Glutamatergic neuron (in vitro differentiated cells): ENCODE data around the gene PRDM10. TPM values are rescaled to one million over a fixed set of nuclear protein-coding genes. Genes with fewer than 3 reads are reported as not detected.

ENCODE experiments used
- DNase-seq: peaks from one replicate; pipeline ENCODE4 v3.0.0; 2022
- H3K27ac Mint-ChIP-seq: one replicate; pipeline ENCODE4 v1.8.0; 2020; ENCODE audit warnings: mild to moderate bottlenecking, mixed read lengths, inconsistent platforms; ENCODE audit not compliant: unreplicated experiment
- H3K27me3 Mint-ChIP-seq: one replicate; pipeline ENCODE4 v1.8.0; 2020; ENCODE audit warnings: mild to moderate bottlenecking, moderate library complexity, mixed read lengths, inconsistent platforms; ENCODE audit not compliant: unreplicated experiment
- H3K36me3 Mint-ChIP-seq: one replicate; pipeline ENCODE4 v1.8.0; 2020; ENCODE audit warnings: mild to moderate bottlenecking, mixed read lengths, inconsistent platforms; ENCODE audit not compliant: unreplicated experiment
- H3K4me1 Mint-ChIP-seq: one replicate; pipeline ENCODE4 v1.8.0; 2020; ENCODE audit warnings: mild to moderate bottlenecking, low read depth, mixed read lengths, inconsistent platforms; ENCODE audit not compliant: unreplicated experiment
- H3K4me3 Mint-ChIP-seq: one replicate; pipeline ENCODE4 v1.8.0; 2020; ENCODE audit warnings: mild to moderate bottlenecking, mixed read lengths, inconsistent platforms; ENCODE audit not compliant: unreplicated experiment
- H3K9me3 Mint-ChIP-seq: one replicate; pipeline ENCODE4 v1.8.0; 2020; ENCODE audit warnings: mild to moderate bottlenecking, moderate library complexity, mixed read lengths, inconsistent platforms; ENCODE audit not compliant: unreplicated experiment
- total RNA-seq: library from RNA; stranded (reverse); fragmentation: NEBNext Ultra II Directional; extraction: Animal tissue kit (Norgen Biotek cat#: 25700); gene quantifications from one replicate; pipeline ENCODE4 v1.2.1, GENCODE V29; 2021; ENCODE audit not compliant: unreplicated experiment
- TF ChIP-seq, protein P1 (sequence below): fragments of 200-600 bp; sonication (generic); IDR thresholded peaks from one replicate; pipeline ENCODE4 v1.5.0; 2021; ENCODE audit not compliant: partially characterized antibody, unreplicated experiment

Gene PRDM10
- total RNA-seq, 1 donor from 2014 or later, result 19.8 TPM

- Mint-ChIP-seq H3K27me3 (peaks cover 7% of the 10 kb centered on the region), H3K4me3 (no peak overlapping the region), H3K27ac (no peak overlapping the region), H3K9me3 (peaks cover 6% of the 10 kb centered on the region), H3K36me3 (peaks cover 4% of the 10 kb centered on the region), H3K4me1 (no peaks in the 10 kb centered on the region)
- TF ChIP-seq, protein P1, sequence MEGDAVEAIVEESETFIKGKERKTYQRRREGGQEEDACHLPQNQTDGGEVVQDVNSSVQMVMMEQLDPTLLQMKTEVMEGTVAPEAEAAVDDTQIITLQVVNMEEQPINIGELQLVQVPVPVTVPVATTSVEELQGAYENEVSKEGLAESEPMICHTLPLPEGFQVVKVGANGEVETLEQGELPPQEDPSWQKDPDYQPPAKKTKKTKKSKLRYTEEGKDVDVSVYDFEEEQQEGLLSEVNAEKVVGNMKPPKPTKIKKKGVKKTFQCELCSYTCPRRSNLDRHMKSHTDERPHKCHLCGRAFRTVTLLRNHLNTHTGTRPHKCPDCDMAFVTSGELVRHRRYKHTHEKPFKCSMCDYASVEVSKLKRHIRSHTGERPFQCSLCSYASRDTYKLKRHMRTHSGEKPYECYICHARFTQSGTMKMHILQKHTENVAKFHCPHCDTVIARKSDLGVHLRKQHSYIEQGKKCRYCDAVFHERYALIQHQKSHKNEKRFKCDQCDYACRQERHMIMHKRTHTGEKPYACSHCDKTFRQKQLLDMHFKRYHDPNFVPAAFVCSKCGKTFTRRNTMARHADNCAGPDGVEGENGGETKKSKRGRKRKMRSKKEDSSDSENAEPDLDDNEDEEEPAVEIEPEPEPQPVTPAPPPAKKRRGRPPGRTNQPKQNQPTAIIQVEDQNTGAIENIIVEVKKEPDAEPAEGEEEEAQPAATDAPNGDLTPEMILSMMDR, result no peak
- DNase-seq, result no peak
These were observed 5.7 kb upstream of the PRDM10 start for GRCh38 chr11:130008326-130008725.

DNA sequence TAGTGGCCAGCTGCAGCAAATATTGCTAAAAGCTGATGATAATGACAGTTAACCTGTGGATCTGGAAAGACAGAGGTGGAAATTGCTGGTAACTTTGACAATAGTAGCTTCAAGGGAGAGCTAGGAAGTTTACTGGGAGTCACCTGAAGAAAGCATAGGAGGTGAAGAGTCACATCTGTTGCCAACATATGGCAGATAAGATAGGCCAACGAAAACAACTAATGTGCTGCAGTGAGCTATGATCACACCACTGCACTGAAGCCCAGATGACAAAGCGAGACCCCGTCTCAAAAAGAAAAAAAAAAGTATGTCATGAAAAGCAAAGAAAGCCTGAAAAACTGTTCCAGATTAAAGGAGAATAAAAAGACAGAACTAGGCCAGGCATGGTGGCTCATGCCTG is 4.3 kb upstream of the PRDM10 start:
- TF ChIP-seq, protein P1, result no peak
- Mint-ChIP-seq H3K4me1 (no peaks in the 10 kb centered on the region), H3K27ac (no peak overlapping the region), H3K36me3 (peaks cover 4% of the 10 kb centered on the region), H3K9me3 (peaks cover 10% of the 10 kb centered on the region), H3K27me3 (peaks cover 11% of the 10 kb centered on the region), H3K4me3 (no peak overlapping the region)
- no peak for DNase-seq

DNA sequence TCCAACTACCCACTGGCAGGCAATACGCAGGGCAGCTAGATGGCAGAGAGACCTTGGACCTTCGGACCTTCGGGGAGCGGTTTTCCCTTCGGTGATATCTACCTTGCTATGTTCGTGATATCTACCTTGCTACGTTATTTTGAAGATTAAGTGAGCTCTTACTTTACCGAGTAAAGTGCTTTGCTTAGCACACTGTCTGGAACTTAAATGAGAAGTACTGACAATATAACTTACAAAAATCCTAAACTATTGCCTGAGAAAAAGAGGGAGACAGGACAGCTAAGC is 1.0 kb upstream of the PRDM10 start:
- peaks cover 18% of the 10 kb centered on the region for H3K9me3 Mint-ChIP-seq
- peak overlapping the region; percentile 96 for H3K4me3 Mint-ChIP-seq
- peaks cover 13% of the 10 kb centered on the region for H3K27me3 Mint-ChIP-seq
- peak; percentile 38 for DNase-seq
- TF ChIP-seq, protein P1, result no peak
- no peaks in the 10 kb centered on the region for H3K4me1 Mint-ChIP-seq
- peak overlapping the region; percentile 99 for H3K27ac Mint-ChIP-seq
- H3K36me3 Mint-ChIP-seq, result peaks cover 4% of the 10 kb centered on the region

GRCh38 chr11:130002846-130003716 is 446 bp upstream of the PRDM10 start:
- Mint-ChIP-seq H3K36me3 (peaks cover 4% of the 10 kb centered on the region), H3K9me3 (peaks cover 17% of the 10 kb centered on the region), H3K4me1 (no peaks in the 10 kb centered on the region), H3K27ac (peak overlapping the region; percentile 100), H3K4me3 (peak overlapping the region; percentile 96), H3K27me3 (peaks cover 13% of the 10 kb centered on the region)
- TF ChIP-seq, protein P1, result peak; percentile 2
- peak; percentile 86 for DNase-seq
